22Rv1 (cell line): ENCODE results near the gene IGHMBP2.

Experiments used
- H3K27ac ChIP-seq: fragments of 450-650 bp; 2 replicates; pipeline ENCODE4 v1.5.1; 2017
- ZFX ChIP-seq: fragments of 450-650 bp; IDR thresholded peaks from 2 replicates; pipeline ENCODE4 v1.6.1; 2017; ENCODE audit warnings: antibody characterized with exemption, borderline replicate concordance
- TF ChIP-seq, protein P1 (sequence below): fragments of 450-650 bp; IDR thresholded peaks from 2 replicates; pipeline ENCODE4 v1.5.1; 2017; ENCODE audit warnings: mild to moderate bottlenecking

IGHMBP2 gene

DNA sequence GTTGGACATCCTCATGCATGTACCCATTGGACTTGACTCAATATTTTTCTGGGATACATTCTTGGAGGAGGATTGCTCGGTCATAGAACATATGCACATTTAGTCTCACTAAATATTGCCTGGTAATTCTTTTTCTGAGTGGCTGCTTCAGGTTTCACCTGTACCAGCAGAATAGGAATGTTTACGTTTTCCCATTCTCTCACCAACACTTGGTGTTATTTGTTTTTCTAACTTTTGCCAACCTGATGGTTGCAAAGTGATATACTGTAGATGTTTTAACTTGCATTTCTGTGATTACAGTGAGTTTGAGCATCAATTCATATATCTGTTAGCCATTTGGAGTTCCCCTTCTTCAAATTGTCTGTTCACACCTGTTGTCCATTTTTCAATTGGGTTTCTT, 78.4 kb downstream of the IGHMBP2 start:
- TF ChIP-seq, protein P1, sequence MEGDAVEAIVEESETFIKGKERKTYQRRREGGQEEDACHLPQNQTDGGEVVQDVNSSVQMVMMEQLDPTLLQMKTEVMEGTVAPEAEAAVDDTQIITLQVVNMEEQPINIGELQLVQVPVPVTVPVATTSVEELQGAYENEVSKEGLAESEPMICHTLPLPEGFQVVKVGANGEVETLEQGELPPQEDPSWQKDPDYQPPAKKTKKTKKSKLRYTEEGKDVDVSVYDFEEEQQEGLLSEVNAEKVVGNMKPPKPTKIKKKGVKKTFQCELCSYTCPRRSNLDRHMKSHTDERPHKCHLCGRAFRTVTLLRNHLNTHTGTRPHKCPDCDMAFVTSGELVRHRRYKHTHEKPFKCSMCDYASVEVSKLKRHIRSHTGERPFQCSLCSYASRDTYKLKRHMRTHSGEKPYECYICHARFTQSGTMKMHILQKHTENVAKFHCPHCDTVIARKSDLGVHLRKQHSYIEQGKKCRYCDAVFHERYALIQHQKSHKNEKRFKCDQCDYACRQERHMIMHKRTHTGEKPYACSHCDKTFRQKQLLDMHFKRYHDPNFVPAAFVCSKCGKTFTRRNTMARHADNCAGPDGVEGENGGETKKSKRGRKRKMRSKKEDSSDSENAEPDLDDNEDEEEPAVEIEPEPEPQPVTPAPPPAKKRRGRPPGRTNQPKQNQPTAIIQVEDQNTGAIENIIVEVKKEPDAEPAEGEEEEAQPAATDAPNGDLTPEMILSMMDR, result no peak
- TF ChIP-seq ZFX, result no peak
- no peak overlapping the region for H3K27ac ChIP-seq

DNA sequence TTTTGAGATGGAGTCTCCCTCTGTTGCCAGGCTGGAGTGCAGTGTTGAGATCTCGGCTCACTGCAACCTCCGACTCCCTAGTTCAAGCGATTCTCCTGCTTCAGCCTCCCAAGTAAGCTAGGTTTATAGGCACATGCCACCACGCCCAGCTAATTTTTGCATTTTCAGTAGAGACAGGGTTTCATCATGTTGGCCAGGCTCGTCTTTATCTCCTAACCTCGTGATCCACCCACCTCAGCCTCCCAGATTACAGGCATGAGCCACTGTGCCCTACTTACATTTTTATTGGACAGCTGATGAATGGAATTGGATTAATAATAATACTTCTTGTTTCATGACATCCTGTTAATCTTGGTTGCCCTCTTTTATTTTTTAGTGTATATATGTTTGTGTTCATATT, 80.1 kb downstream of the IGHMBP2 start:
- no peak overlapping the region for H3K27ac ChIP-seq

DNA sequence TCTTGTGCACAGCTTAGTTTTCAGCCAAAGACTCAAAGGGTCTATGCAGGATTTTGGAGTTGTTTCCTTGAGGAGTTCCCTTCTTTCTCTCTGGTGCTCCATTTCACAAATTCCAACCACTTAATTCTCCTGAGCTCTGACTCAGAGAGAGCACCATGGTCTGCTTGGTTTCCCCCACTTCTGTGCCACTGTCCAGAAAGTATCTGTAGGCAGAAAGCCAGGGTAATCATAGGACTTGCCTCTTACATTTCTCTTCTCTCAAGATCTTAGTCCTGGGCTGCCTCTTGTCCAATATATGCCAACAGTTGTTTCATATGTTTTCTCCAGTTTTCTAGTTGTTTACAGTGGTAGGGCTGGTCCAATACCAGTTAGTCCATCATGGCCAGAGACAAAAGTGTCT, 83.5 kb downstream of the IGHMBP2 start:
- TF ChIP-seq, protein P1, result no peak
- no peak for TF ChIP-seq ZFX

More for the DNA sequence above, 80.1 kb downstream of the IGHMBP2 start:
- TF ChIP-seq, protein P1, result no peak
- no peak for TF ChIP-seq ZFX

DNA sequence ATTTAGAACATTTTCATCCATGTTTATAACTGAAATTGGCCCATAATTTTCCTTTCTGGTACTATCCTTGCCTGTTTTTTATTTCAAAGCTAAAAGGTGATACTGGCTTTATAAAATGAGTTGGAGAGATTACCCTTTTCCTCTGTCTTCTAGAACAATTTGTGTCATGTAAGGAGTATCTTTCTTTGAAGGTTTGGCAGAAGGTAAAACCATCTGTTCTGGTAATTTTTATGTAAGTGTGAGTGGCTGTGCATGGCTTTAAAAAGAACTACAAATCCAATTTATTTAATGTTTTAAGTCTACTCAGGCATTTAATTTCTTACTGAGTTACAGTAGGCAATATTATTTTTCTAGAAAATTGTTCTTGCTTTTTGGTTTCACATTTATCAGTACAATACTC, 84.8 kb downstream of the IGHMBP2 start:
- no peak for TF ChIP-seq ZFX
- TF ChIP-seq, protein P1, result no peak
- no peak overlapping the region for H3K27ac ChIP-seq

More for the DNA sequence above, 83.5 kb downstream of the IGHMBP2 start:
- H3K27ac ChIP-seq, result no peak overlapping the region
